Common myeloid progenitor, CD34-positive (primary cell): ENCODE measurements around the gene SLC43A2.

Experiments used
- CTCF ChIA-PET: fragments of 350-600 bp; sonication (Branson Sonifier 250); formaldehyde crosslinking; loops from one replicate; lab custom pipeline; 2021; ENCODE audit warnings: antibody characterized with exemption; lab: Charles Lee
- POLR2A ChIA-PET: fragments of 350-600 bp; sonication (Branson Sonifier 250); formaldehyde crosslinking; loops from one replicate; lab custom pipeline; 2021; ENCODE audit warnings: antibody characterized with exemption; lab: Charles Lee
- DNase-seq, 3 donors: peaks; one replicate each; pipeline versions ENCODE4 v3.0.0 to v3.0.0-alpha.2; 2013
- H3K27ac ChIP-seq, 2 experiments: 1 replicate in 1 of 2; 2 replicates in 1 of 2; pipeline ENCODE4 v1.7.0; 2013; ENCODE audit warnings: inconsistent platforms in 2 of 2, low read length in 2 of 2, mild to moderate bottlenecking in 2 of 2, low read depth in 1 of 2, moderate library complexity in 1 of 2; ENCODE audit not compliant: severe bottlenecking in 2 of 2, insufficient read depth in 1 of 2, poor library complexity in 1 of 2
- H3K27me3 ChIP-seq, 5 experiments: replicated peaks in 2 of 5; 1 replicate in 3 of 5; 2 replicates in 2 of 5; pipeline versions ENCODE4 v1.6.1 to v1.7.0; 2013; ENCODE audit warnings: low read length in 4 of 5, mild to moderate bottlenecking in 2 of 5, moderate library complexity in 2 of 5, inconsistent platforms in 1 of 5; ENCODE audit not compliant: insufficient read depth in 5 of 5, control insufficient read depth in 4 of 5
- H3K36me3 ChIP-seq, 4 experiments: 1 replicate in 2 of 4; 2 replicates in 2 of 4; pipeline versions ENCODE4 v1.6.1 to v1.7.0; 2013; ENCODE audit warnings: low read length in 3 of 4, control low read depth in 1 of 4, mild to moderate bottlenecking in 1 of 4; ENCODE audit not compliant: control insufficient read depth in 4 of 4, insufficient read depth in 4 of 4
- H3K4me1 ChIP-seq, 4 experiments: 1 replicate in 3 of 4; 2 replicates in 1 of 4; pipeline versions ENCODE4 v1.6.1 to v1.7.1; 2013; ENCODE audit warnings: low read length in 3 of 4, mild to moderate bottlenecking in 3 of 4, control low read depth in 1 of 4, inconsistent platforms in 1 of 4, moderate library complexity in 1 of 4; ENCODE audit not compliant: control insufficient read depth in 4 of 4, insufficient read depth in 4 of 4; ENCODE audit errors: control extremely low read depth in 1 of 4
- H3K4me3 ChIP-seq, 7 experiments: 1 replicate in 4 of 7; 2 replicates in 3 of 7; pipeline versions ENCODE4 v1.5.1 to v1.7.0; 2013; ENCODE audit warnings: mild to moderate bottlenecking in 7 of 7, low read length in 6 of 7, moderate library complexity in 6 of 7, inconsistent platforms in 2 of 7, low read depth in 2 of 7, control low read depth in 1 of 7; ENCODE audit not compliant: insufficient read depth in 4 of 7, control insufficient read depth in 1 of 7; ENCODE audit errors: extremely low read depth in 1 of 7
- H3K9me3 ChIP-seq, 5 experiments: 1 replicate in 4 of 5; 2 replicates in 1 of 5; pipeline versions ENCODE4 v1.6.1 to v1.7.1; 2013; ENCODE audit warnings: low read length in 4 of 5, mild to moderate bottlenecking in 2 of 5, inconsistent platforms in 1 of 5, low read depth in 1 of 5, moderate library complexity in 1 of 5; ENCODE audit not compliant: control insufficient read depth in 4 of 5, insufficient read depth in 2 of 5; ENCODE audit errors: control extremely low read depth in 1 of 5
- whole genome bisulfite sequencing: methylation state at CpG from one replicate; pipeline ENCODE4 v1.1.5; 2013; ENCODE audit not compliant: insufficient coverage; 5-methylcytosine and 5-hydroxymethylcytosine counted together

Gene SLC43A2

DNA sequence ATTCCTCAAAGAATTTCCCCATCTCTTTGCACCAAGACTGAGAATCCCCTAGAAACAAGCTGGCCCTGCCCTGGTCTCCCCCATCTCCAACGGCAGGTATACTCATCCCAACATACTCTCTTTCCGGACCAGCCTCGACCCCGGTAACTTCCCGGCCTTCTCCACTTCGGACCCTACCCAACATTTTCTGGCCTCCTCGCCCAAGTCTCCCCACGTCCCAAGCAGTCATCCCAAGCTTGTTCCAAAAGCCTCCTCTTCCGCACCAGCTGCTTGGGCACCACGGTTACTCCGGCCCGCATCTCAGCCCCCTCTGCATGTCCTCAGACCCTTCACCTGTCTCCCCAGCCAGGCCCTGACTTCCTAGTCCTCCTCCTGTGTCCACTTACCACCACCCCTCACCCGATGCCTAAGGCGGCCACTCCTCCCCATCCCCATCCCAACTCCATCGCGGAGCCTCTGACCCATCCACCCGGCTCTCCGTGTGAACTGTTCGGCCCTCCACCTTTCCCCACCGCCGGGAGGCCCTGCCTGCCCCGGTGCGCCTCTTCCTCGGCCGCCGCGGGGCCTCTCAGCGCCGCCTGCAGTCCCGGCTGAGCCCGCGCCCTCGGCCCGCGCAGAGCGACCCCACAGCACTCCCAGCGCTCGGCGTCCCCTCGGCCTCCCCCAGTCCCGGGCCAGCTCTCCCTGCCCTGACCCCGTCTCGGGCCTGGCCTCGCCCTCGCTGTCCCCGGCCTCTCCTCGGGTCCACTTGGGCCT is 67.0 kb downstream of the SLC43A2 start:
- ChIA-PET CTCF (interaction anchor here (1.0 to 1.4 kb wide), 4 partner anchors 29 to 88 kb away, joined by 3 to 6 read pairs (median 4); partner anchors contain the start of gene RILP), POLR2A (interaction anchor here (1.0 kb wide), 1 partner anchor 56 kb away, joined by 3 read pairs; no protein-coding TSS in a partner anchor)
- Histone ChIP-seq H3K36me3 (peaks cover 0 to 10% (median 5%) of the 10 kb centered on the region in 4 experiments), H3K4me1 (peaks cover 0 to 30% (median 16%) of the 10 kb centered on the region in 4 experiments), H3K27ac (peak overlapping the region in 1 of 2 experiments; percentile 43), H3K27me3 (no peaks in the 10 kb centered on the region), H3K4me3 (peak overlapping the region; percentile 37 to 79 (median 72)), H3K9me3 (no peaks in the 10 kb centered on the region)
- DNase-seq: peak in 2 of 3 donors; percentile 31 to 49
- WGBS: 14% methylated on average over 46 of the region's 47 CpGs

DNA sequence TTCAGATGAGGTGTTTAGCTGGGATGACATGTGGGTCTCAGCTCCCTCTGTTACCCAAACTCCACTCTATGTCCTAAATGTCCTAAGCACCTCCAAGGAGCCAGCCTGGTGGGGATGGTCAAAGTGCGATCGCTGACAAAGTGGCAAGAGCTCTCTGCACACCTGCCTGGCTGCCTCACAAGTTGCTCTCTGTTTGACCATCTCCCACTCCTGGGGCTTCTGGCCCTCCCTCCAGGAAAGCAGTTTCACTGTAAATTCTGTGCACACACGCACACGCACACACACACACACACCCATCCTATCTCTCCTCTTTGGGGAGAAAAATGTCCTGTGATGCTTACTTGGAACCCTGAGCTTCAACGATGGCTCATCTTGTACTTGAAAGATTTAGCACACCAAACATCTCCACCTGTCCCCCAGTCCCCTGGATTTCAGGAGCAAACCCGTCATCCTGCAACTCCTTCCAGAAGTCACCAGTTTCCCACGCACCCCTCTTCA is 67.7 kb downstream of the SLC43A2 start:
- Histone ChIP-seq H3K27ac (no peak overlapping the region), H3K9me3 (no peaks in the 10 kb centered on the region), H3K4me3 (peak overlapping the region in 3 of 7 experiments; percentile 73 to 79 (median 78)), H3K36me3 (peaks cover 0 to 10% (median 5%) of the 10 kb centered on the region in 4 experiments), H3K4me1 (peaks cover 0 to 30% (median 19%) of the 10 kb centered on the region in 4 experiments), H3K27me3 (no peaks in the 10 kb centered on the region)
- whole genome bisulfite sequencing: 96% methylated on average over 7 of the region's 7 CpGs
- DNase-seq: no peak
- ChIA-PET POLR2A (interaction anchor here (1.0 kb wide), 1 partner anchor 57 kb away, joined by 3 read pairs; no protein-coding TSS in a partner anchor), CTCF (interaction anchor here (1.0 to 1.4 kb wide), 4 partner anchors 28 to 88 kb away, joined by 3 to 6 read pairs (median 4); partner anchors contain the start of gene RILP)

DNA sequence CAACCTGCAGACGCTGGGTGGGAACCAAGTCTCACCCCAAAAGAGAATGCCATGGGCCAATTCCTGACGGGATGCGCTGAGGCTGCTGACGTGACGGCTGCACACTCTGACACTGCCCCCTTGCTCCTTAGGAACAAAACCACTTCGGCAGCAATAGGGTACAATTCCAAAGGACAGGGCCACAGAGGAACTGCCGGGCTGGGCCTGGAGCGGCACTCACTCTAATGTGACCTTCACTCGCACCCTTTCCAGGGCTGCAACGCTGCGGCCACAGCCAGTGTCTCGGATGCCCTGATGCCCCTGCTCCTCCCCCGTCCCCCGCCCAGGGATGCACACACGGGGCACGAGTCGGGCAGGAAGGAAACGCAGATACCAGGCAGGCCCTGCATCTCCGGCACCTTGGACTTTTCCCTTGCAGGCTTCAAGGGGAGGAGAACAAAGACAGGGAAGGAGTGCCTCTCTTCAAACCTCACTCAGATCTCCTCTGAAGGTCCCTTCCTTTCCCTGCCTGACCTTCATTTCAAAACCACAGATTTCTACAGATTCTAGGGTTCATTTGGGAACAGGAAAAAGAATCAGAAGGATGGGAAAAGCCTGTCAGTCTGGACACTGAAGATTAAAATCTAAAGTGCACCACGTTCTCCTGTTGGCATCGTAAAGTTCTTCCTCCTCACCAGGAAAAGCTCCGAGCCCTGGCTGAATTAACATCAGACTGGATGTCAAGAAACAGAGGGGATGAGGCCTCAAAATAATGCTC is 68.4 kb downstream of the SLC43A2 start:
- WGBS: 89% methylated on average over 22 of the region's 22 CpGs
- Histone ChIP-seq H3K9me3 (no peaks in the 10 kb centered on the region), H3K36me3 (peaks cover 0 to 13% (median 5%) of the 10 kb centered on the region in 4 experiments), H3K4me1 (peaks cover 0 to 33% (median 24%) of the 10 kb centered on the region in 4 experiments), H3K4me3 (no peak overlapping the region), H3K27ac (no peak overlapping the region), H3K27me3 (no peaks in the 10 kb centered on the region)
- ChIA-PET CTCF (interaction anchor here (1.0 to 1.1 kb wide), 2 partner anchors 27 to 42 kb away, joined by 3 to 4 read pairs; no protein-coding TSS in a partner anchor), POLR2A (interaction anchor here (1.0 kb wide), 1 partner anchor 58 kb away, joined by 3 read pairs; no protein-coding TSS in a partner anchor)
- DNase-seq: no peak

- POLR2A ChIA-PET: interaction anchor here (0.5 kb wide), 1 partner anchor 97 kb away, joined by 5 read pairs; no protein-coding TSS in a partner anchor
- no peak for DNase-seq
- WGBS: 91% methylated on average over 10 of the region's 10 CpGs
- Histone ChIP-seq H3K9me3 (no peaks in the 10 kb centered on the region), H3K36me3 (peaks cover 0 to 20% (median 5%) of the 10 kb centered on the region in 4 experiments), H3K27ac (no peak overlapping the region), H3K4me1 (peaks cover 0 to 40% (median 24%) of the 10 kb centered on the region in 4 experiments), H3K4me3 (no peak overlapping the region), H3K27me3 (no peaks in the 10 kb centered on the region)
- CTCF ChIA-PET: interaction anchor here (1.0 kb wide), 1 partner anchor 15 kb away, joined by 4 read pairs; no protein-coding TSS in a partner anchor
Observed at GRCh38 chr17:1559047-1560043, 69.3 kb downstream of the SLC43A2 start.

GRCh38 chr17:1558401-1558800 is 70.2 kb downstream of the SLC43A2 start:
- no peak for DNase-seq
- no peak overlapping the region for H3K4me3 ChIP-seq
- WGBS: no CpG with 5 or more reads among the region's 3 CpGs
- peaks cover 2 to 27% (median 8%) of the 10 kb centered on the region in 4 experiments for H3K36me3 ChIP-seq
- H3K4me1 ChIP-seq: peaks cover 0 to 40% (median 24%) of the 10 kb centered on the region in 4 experiments
- POLR2A ChIA-PET: no interaction called here
- CTCF ChIA-PET: interaction anchor here (1.0 kb wide), 1 partner anchor 16 kb away, joined by 4 read pairs; no protein-coding TSS in a partner anchor
- no peak overlapping the region for H3K27ac ChIP-seq
- H3K27me3 ChIP-seq: no peaks in the 10 kb centered on the region
- no peaks in the 10 kb centered on the region for H3K9me3 ChIP-seq
